H1 (cell line): ENCODE results near the gene CCDC117.
"Not testable (repeated sequence)": the region's sequence is repeated elsewhere in the genome, so short reads cannot be mapped to it uniquely, and the experiment has no call there.

Experiments
- ATF2 ChIP-seq: IDR thresholded peaks from 2 replicates; pipeline ENCODE4 v1.6.1; 2012; ENCODE audit warnings: low read length, inconsistent platforms
- EGR1 ChIP-seq: IDR thresholded peaks from 2 replicates; pipeline ENCODE4 v1.6.1; 2011; ENCODE audit warnings: low read depth, low read length, borderline replicate concordance

- not testable (repeated sequence) for TF ChIP-seq ATF2, EGR1
Observed at GRCh38 chr22:28826430-28826829, 53.9 kb downstream of the CCDC117 start.
